ENCODE measurements around the gene SYCE3. TPM values are rescaled to one million over a fixed set of nuclear protein-coding genes. Genes with fewer than 3 reads are reported as not detected.

The SYCE3 gene
- total and polyA plus RNA-seq, 11 donors, result not detected

DNA sequence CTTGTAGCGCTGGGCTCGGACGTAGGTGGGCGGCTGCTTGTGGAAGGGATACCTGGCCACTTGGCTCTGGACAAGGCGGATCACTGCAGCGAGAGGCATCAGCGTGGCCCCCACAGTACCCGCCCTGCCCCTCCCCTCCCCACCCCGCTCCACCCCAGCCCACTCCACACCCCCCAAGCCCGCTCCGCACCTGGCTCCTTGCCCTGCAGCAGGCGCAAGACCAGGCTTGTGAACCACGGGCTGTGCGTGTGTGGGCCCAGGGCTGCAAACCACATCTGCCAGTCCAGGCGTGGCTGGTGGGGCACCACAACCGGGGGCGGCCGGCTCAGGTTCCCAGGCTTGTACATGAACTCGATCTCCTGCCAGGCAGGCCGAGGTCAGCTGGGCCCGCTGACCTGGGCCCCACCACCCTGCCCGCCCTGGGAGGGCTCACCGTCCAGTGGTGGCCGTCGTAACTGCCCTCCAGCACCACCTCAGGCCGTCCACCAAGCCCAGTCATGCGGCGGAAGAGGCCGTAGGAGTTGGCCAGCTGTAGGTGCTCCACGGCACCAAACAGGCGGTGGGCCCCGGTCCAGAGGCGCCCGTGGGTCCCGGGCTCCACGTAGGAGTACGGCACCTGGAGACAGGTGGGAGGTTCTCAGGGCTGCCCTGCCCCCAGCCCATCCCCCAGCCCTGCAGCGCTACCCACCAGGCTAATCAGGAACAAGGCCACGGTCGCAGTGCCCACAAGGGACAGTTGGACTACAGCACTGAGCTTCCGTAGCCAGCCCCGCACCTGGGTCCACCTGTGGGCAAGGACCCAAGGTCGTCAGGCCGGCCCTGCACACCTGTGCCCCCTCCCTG lies 58.1 kb downstream of the SYCE3 start:
- intact Hi-C loops (cut with DNase I), result loop anchor here in 4 of 10 donors (5.0 to 10.0 kb wide), 4 partner anchors 58 to 260 kb away; partner anchors contain the start of genes HDAC10 (in 2 of the 4), CHKB (in 1 of the 4), SYCE3 (in 1 of the 4) and TUBGCP6 (in 1 of the 4)
- ATAC-seq, result no peak

DNA sequence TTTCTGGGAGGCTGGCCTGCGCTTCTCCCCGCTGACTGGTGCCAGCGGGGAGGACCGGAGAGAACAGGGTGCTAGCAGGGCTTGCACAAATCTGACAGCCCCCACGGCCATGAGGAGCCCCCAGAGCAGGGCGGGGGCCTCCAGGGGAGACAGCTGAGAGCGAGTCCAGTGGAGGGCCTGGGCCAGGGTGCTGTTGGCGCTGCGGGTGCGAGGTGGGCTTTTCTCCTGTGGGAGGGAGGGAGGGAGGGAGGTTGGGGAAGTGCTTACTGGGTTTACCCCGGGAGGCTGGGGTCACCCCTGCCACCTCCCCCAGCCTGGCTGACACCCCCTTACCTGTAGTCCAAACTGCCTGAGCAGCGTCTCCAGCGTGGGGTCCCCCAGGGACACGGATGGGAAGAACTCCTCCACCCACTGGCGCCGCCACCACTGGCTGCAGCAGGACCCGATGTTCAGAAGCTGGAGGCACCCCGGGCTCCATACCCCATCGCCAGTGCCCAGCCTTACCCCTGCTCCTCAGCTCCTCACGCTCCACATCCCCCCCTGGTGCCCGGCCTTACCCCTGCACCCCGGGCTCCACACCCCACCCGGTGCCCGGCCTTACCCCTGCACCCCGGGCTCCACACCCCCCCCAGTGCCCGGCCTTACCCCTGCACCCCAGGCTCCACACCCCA lies 59.1 kb downstream of the SYCE3 start:
- Histone ChIP-seq H3K36me3 (peaks cover 0 to 38% (median 29%) of the 10 kb centered on the region in 9 donors), H3K9me3 (no peaks in the 10 kb centered on the region), H3K4me1 (peaks cover 4 to 20% (median 13%) of the 10 kb centered on the region in 12 donors), H3K27me3 (no peaks in the 10 kb centered on the region), H3K4me3 (no peak overlapping the region), H3K27ac (no peak overlapping the region)
- WGBS, 4 donors, result 87 to 90% (median 89%) methylated on average over 20 to 26 of the region's 26 CpGs
- no peak for ATAC-seq
- TF ChIP-seq, protein P1, sequence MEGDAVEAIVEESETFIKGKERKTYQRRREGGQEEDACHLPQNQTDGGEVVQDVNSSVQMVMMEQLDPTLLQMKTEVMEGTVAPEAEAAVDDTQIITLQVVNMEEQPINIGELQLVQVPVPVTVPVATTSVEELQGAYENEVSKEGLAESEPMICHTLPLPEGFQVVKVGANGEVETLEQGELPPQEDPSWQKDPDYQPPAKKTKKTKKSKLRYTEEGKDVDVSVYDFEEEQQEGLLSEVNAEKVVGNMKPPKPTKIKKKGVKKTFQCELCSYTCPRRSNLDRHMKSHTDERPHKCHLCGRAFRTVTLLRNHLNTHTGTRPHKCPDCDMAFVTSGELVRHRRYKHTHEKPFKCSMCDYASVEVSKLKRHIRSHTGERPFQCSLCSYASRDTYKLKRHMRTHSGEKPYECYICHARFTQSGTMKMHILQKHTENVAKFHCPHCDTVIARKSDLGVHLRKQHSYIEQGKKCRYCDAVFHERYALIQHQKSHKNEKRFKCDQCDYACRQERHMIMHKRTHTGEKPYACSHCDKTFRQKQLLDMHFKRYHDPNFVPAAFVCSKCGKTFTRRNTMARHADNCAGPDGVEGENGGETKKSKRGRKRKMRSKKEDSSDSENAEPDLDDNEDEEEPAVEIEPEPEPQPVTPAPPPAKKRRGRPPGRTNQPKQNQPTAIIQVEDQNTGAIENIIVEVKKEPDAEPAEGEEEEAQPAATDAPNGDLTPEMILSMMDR (IDR thresholded peaks at IDR 0.05), result no peak
- TF ChIP-seq POLR2A (IDR thresholded peaks at IDR 0.05), result no peak
- intact Hi-C loops (cut with DNase I), result loop anchor here in 3 of 10 donors (10.0 kb wide), 2 partner anchors 249 to 259 kb away; partner anchors contain the start of genes HDAC10 (in 2 of the 3) and TUBGCP6 (in 1 of the 3)
- DNase-seq, result peak in 1 of 5 donors; percentile 60

More for the DNA sequence above, 58.1 kb downstream of the SYCE3 start:
- TF ChIP-seq, protein P1 (IDR thresholded peaks at IDR 0.05), result no peak
- TF ChIP-seq POLR2A (IDR thresholded peaks at IDR 0.05), result no peak
- Histone ChIP-seq H3K27me3 (no peaks in the 10 kb centered on the region), H3K9me3 (no peaks in the 10 kb centered on the region), H3K4me1 (peaks cover 8 to 28% (median 22%) of the 10 kb centered on the region in 12 donors), H3K4me3 (no peak overlapping the region), H3K36me3 (peaks cover 0 to 38% (median 29%) of the 10 kb centered on the region in 9 donors), H3K27ac (no peak overlapping the region)
- peak in 1 of 5 donors; percentile 57 for DNase-seq
- 95 to 96% (median 95%) methylated on average over 5 to 44 of the region's 44 CpGs for WGBS, 4 donors

DNA sequence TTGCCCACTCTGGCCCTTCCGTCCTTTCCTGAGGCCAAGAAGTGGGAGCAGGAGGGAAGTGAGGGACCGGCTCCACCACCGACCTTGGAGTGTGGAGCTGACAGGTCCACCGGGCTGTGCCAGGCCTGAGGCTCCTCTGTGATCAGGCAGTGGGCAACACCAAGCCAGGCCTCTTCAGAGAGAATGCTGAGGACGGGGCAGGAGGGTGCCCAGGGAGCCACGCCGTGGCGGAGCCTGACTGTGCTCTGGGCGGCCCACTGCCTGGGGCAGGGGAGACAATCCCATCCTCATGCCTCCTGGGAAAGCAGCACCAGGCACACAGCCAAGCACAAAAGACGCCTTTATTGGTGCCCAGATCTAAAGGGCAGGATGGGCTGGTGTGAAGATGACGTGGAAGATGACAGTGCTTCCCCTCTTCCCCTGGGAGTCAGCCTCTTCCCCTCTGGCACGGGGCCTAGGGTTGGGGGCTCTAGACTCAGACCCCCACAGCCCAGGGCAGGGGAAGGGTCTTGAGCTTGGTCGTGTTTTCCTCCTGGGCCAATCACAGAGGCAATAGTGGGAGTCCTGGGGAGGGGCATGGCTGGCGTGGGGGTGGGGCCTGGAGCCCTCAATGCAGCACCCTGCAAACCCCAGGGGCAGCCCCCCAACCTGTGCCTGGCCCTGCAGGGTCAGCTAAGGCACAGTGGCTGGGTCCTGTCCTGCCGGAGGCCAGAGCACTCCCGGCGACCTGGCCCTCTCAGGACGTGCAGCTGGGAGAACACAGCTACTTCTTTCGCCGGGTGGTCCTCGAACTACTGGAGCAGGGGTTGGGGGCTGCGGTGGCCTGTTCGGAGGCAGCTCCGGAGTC lies 59.9 kb downstream of the SYCE3 start:
- H3K4me3 ChIP-seq, result no peak overlapping the region
- DNase-seq (peak in 1 of 5 donors; percentile 54), ATAC-seq (no peak)
- 79 to 90% (median 86%) methylated on average over 18 to 24 of the region's 24 CpGs for WGBS, 4 donors
- no peaks in the 10 kb centered on the region for H3K27me3 ChIP-seq
- H3K9me3 ChIP-seq, result no peaks in the 10 kb centered on the region
- H3K4me1 ChIP-seq, result peaks cover 4 to 20% (median 12%) of the 10 kb centered on the region in 12 donors
- TF ChIP-seq POLR2A (IDR thresholded peaks at IDR 0.05), result no peak
- TF ChIP-seq, protein P1 (IDR thresholded peaks at IDR 0.05), result no peak
- no peak overlapping the region for H3K27ac ChIP-seq
- intact Hi-C loops (cut with DNase I), result loop anchor here in 3 of 10 donors (10.0 kb wide), 2 partner anchors 248 to 258 kb away; partner anchors contain the start of genes HDAC10 (in 2 of the 3) and TUBGCP6 (in 1 of the 3)
- H3K36me3 ChIP-seq, result peaks cover 0 to 38% (median 29%) of the 10 kb centered on the region in 9 donors
